GM12892 (cell line): ENCODE measurements around the gene TMEM178B.

Experiments used
- POLR2AphosphoS5 ChIP-seq: IDR thresholded peaks from 2 replicates; pipeline ENCODE4 v1.6.1; 2011; ENCODE audit warnings: low read depth, low read length, control low read depth
- TAF1 ChIP-seq: IDR thresholded peaks from 2 replicates; pipeline ENCODE4 v1.6.1; 2011; ENCODE audit warnings: low read depth, mild to moderate bottlenecking, control low read depth, low read length, borderline replicate concordance

DNA sequence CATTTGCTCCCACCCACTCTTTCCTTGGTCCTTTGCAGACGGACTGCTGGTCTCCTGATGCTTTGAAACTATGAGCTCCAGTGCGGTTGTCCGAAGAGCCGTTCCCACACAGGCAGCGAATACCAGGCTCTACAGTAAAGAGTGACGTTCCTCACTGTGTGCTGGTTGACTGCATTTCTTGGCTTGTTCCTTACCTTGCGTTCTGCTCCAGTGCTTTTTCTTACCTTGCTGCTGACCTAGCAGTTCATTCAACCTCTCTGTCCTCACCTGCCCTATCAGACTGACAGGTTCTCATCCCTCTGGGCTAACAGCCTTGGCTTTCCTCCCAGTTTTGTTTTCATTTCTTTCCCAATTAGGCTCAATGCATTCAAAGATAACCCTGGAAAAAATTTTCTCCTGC lies 214.8 kb downstream of the TMEM178B start:
- TF ChIP-seq POLR2AphosphoS5 (no peak), TAF1 (no peak)
